Measurements from ENCODE around the gene TPSD1.
"Not testable (repeated sequence)": the region's sequence is repeated elsewhere in the genome, so short reads cannot be mapped to it uniquely, and the experiment has no call there.

TPSD1 gene

GRCh38 chr16:1264345-1265089 is 8.6 kb downstream of the TPSD1 start:
- no peak for DNase-seq

GRCh38 chr16:1265090-1265630 is 9.3 kb downstream of the TPSD1 start:
- no peak for DNase-seq

GRCh38 chr16:1265826-1266225 is 10.0 kb downstream of the TPSD1 start:
- DNase-seq, result no peak

- DNase-seq, result not testable (repeated sequence)
Measured at GRCh38 chr16:1269418-1269817, 13.5 kb downstream of the TPSD1 start.

GRCh38 chr16:1271380-1271723 is 15.5 kb downstream of the TPSD1 start:
- no peak for DNase-seq

GRCh38 chr16:1271724-1272413 is 16.0 kb downstream of the TPSD1 start:
- DNase-seq, result peak; percentile 84

GRCh38 chr16:1272453-1273198 is 16.8 kb downstream of the TPSD1 start:
- DNase-seq, result no peak

GRCh38 chr16:1273816-1274215 is 17.9 kb downstream of the TPSD1 start:
- DNase-seq, result no peak

- DNase-seq, result no peak
Measured at GRCh38 chr16:1274767-1275166, 18.9 kb downstream of the TPSD1 start.

GRCh38 chr16:1275791-1276579 is 20.1 kb downstream of the TPSD1 start:
- DNase-seq, result no peak

GRCh38 chr16:1276580-1276878 is 20.7 kb downstream of the TPSD1 start:
- no peak for DNase-seq

GRCh38 chr16:1277151-1277598 is 21.3 kb downstream of the TPSD1 start:
- DNase-seq, result no peak

- DNase-seq, result no peak
Measured at GRCh38 chr16:1277617-1278282, 21.9 kb downstream of the TPSD1 start.

- DNase-seq, result no peak
Measured at GRCh38 chr16:1278477-1278876, 22.6 kb downstream of the TPSD1 start.

GRCh38 chr16:1279081-1279944 is 23.4 kb downstream of the TPSD1 start:
- no peak for DNase-seq

GRCh38 chr16:1279945-1280589 is 24.2 kb downstream of the TPSD1 start:
- no peak for DNase-seq

- no peak for DNase-seq
Measured at GRCh38 chr16:1280783-1281182, 24.9 kb downstream of the TPSD1 start.

GRCh38 chr16:1281517-1281916 is 25.6 kb downstream of the TPSD1 start:
- DNase-seq, result no peak

- no peak for DNase-seq
Measured at GRCh38 chr16:1282324-1282973, 26.6 kb downstream of the TPSD1 start.

- no peak for DNase-seq
Measured at GRCh38 chr16:1283296-1283695, 27.4 kb downstream of the TPSD1 start.

All from NCI-H1092 (cell line).